Measurements from ENCODE around the gene CFAP74.

CFAP74 gene

GRCh38 chr1:1877865-1878436, 125.6 kb downstream of the CFAP74 start:
- no peak for DNase-seq (ENCODE audit: low read depth)

GRCh38 chr1:1876335-1876930, 127.2 kb downstream of the CFAP74 start:
- DNase-seq (ENCODE audit: low read depth), result no peak

- DNase-seq (ENCODE audit: low read depth), result no peak
These were observed 127.7 kb downstream of the CFAP74 start for GRCh38 chr1:1875932-1876331.

- no peak for DNase-seq (ENCODE audit: low read depth)
These were observed 128.7 kb downstream of the CFAP74 start for GRCh38 chr1:1874901-1875300.

GRCh38 chr1:1873186-1873585, 130.4 kb downstream of the CFAP74 start:
- no peak for DNase-seq (ENCODE audit: low read depth)

- DNase-seq (ENCODE audit: low read depth), result no peak
These were observed 131.1 kb downstream of the CFAP74 start for GRCh38 chr1:1872329-1872994.
